Astrocyte (in vitro differentiated cells and primary cell): ENCODE data around the gene RBM27. TPM values are rescaled to one million over a fixed set of nuclear protein-coding genes. Genes with fewer than 3 reads are reported as not detected.
"Not testable (repeated sequence)": the region's sequence is repeated elsewhere in the genome, so short reads cannot be mapped to it uniquely, and the experiment has no call there.

Experiments used
- DNase-seq: peaks from one replicate; pipeline ENCODE4 v3.0.0-alpha.2; 2010; ENCODE audit warnings: low read depth
- FAIRE-seq: peaks from 2 replicates; lab custom pipeline; 2011; peaks lifted over from hg19 to GRCh38; lab: Jason Lieb, UNC
- H2AFZ ChIP-seq: 2 replicates; pipeline ENCODE4 v1.6.0; 2012; ENCODE audit warnings: low read depth, low read length, inconsistent platforms
- H3K27ac ChIP-seq: 2 replicates; pipeline ENCODE4 v1.5.1; 2011; ENCODE audit warnings: low read depth, low read length, inconsistent platforms
- H3K27me3 ChIP-seq: 2 replicates; pipeline ENCODE4 v1.6.0; 2011; ENCODE audit warnings: low read length, inconsistent platforms; ENCODE audit not compliant: insufficient read depth
- H3K36me3 ChIP-seq: 2 replicates; pipeline ENCODE4 v1.5.1; 2011; ENCODE audit warnings: low read length, inconsistent platforms; ENCODE audit not compliant: insufficient read depth
- H3K4me1 ChIP-seq: 2 replicates; pipeline ENCODE4 v1.5.1; 2011; ENCODE audit warnings: low read length, inconsistent platforms; ENCODE audit not compliant: insufficient read depth
- H3K4me2 ChIP-seq: 2 replicates; pipeline ENCODE4 v1.6.0; 2012; ENCODE audit warnings: low read length, inconsistent platforms
- H3K4me3 ChIP-seq: 2 replicates; pipeline ENCODE4 v1.5.1; 2011; ENCODE audit warnings: low read depth, mild to moderate bottlenecking, low read length, inconsistent platforms; ENCODE audit not compliant: insufficient read depth
- H3K79me2 ChIP-seq: 2 replicates; pipeline ENCODE4 v1.6.0; 2012; ENCODE audit warnings: mild to moderate bottlenecking, low read length, inconsistent platforms; ENCODE audit not compliant: insufficient read depth
- H3K9ac ChIP-seq: 2 replicates; pipeline ENCODE4 v1.6.0; 2012; ENCODE audit warnings: mild to moderate bottlenecking, low read length, inconsistent platforms
- H3K9me3 ChIP-seq: 2 replicates; pipeline ENCODE4 v1.5.1; 2012; ENCODE audit warnings: low read depth, mild to moderate bottlenecking, low read length, inconsistent platforms; ENCODE audit not compliant: insufficient read depth
- H4K20me1 ChIP-seq: 2 replicates; pipeline ENCODE4 v1.6.0; 2012; ENCODE audit warnings: low read length, inconsistent platforms; ENCODE audit not compliant: insufficient read depth
- H3K27ac Mint-ChIP-seq: one replicate; pipeline ENCODE4 v1.8.0; 2021; ENCODE audit warnings: mild to moderate bottlenecking, mixed read lengths; ENCODE audit not compliant: unreplicated experiment
- H3K27me3 Mint-ChIP-seq: one replicate; pipeline ENCODE4 v1.8.0; 2021; ENCODE audit warnings: low read depth, mixed read lengths; ENCODE audit not compliant: unreplicated experiment
- H3K36me3 Mint-ChIP-seq: one replicate; pipeline ENCODE4 v1.8.0; 2021; ENCODE audit warnings: low read depth, mixed read lengths; ENCODE audit not compliant: unreplicated experiment
- H3K4me1 Mint-ChIP-seq: one replicate; pipeline ENCODE4 v1.8.0; 2021; ENCODE audit warnings: low read depth, mixed read lengths; ENCODE audit not compliant: unreplicated experiment
- H3K4me3 Mint-ChIP-seq: one replicate; pipeline ENCODE4 v1.8.0; 2021; ENCODE audit warnings: mild to moderate bottlenecking, moderate library complexity, mixed read lengths; ENCODE audit not compliant: unreplicated experiment
- H3K9me3 Mint-ChIP-seq: one replicate; pipeline ENCODE4 v1.8.0; 2021; ENCODE audit warnings: mild to moderate bottlenecking, mixed read lengths; ENCODE audit not compliant: unreplicated experiment
- CTCF ChIP-seq: IDR thresholded peaks from 2 replicates; pipeline ENCODE4 v1.5.1; 2011; ENCODE audit warnings: low read depth, mild to moderate bottlenecking, inconsistent platforms, low read length, moderate library complexity; ENCODE audit not compliant: insufficient read depth
- EZH2 ChIP-seq: IDR thresholded peaks from 2 replicates; pipeline ENCODE4 v1.6.1; 2012; ENCODE audit warnings: mild to moderate bottlenecking, low read length, inconsistent platforms; ENCODE audit not compliant: insufficient read depth
- total RNA-seq: library from RNA; stranded (reverse); gene quantifications from 2 replicates; pipeline ENCODE4 v1.2.1, GENCODE V29; 2021

RBM27 gene
- total RNA-seq, 1 donor from 2014 or later: 24.4 TPM

- Histone ChIP-seq H3K27me3 (no peaks in the 10 kb centered on the region), H3K79me2 (no peaks in the 10 kb centered on the region), H4K20me1 (no peaks in the 10 kb centered on the region), H3K4me2 (no peak overlapping the region), H2AFZ (no peak overlapping the region), H3K36me3 (no peaks in the 10 kb centered on the region), H3K4me1 (peaks cover 6% of the 10 kb centered on the region), H3K27ac (no peak overlapping the region), H3K9ac (no peak overlapping the region), H3K9me3 (no peaks in the 10 kb centered on the region), H3K4me3 (no peak overlapping the region)
- Mint-ChIP-seq H3K27ac (peak overlapping the region; percentile 43), H3K4me1 (peaks cover 13% of the 10 kb centered on the region), H3K27me3 (no peaks in the 10 kb centered on the region), H3K36me3 (no peaks in the 10 kb centered on the region), H3K4me3 (no peak overlapping the region), H3K9me3 (no peaks in the 10 kb centered on the region)
- TF ChIP-seq CTCF: no peak
- TF ChIP-seq EZH2: no peak
- FAIRE-seq: no peak
- peak; percentile 37 for DNase-seq
Measured at GRCh38 chr5:146193285-146193684, 10.1 kb upstream of the RBM27 start.

- not testable (repeated sequence) for H3K9ac ChIP-seq, H3K27me3 Mint-ChIP-seq, H3K4me3 Mint-ChIP-seq, H3K9me3 ChIP-seq, H3K4me2 ChIP-seq, H3K79me2 ChIP-seq, DNase-seq, H3K36me3 ChIP-seq, H3K9me3 Mint-ChIP-seq, FAIRE-seq, H3K36me3 Mint-ChIP-seq, H2AFZ ChIP-seq, H3K4me1 ChIP-seq, H3K27me3 ChIP-seq, H3K4me3 ChIP-seq, H3K27ac ChIP-seq, H3K27ac Mint-ChIP-seq, H4K20me1 ChIP-seq
- H3K4me1 Mint-ChIP-seq: peaks cover 11% of the 10 kb centered on the region
Measured at GRCh38 chr5:146194997-146195396, 8.4 kb upstream of the RBM27 start.

GRCh38 chr5:146196459-146197048 is 6.9 kb upstream of the RBM27 start:
- Mint-ChIP-seq H3K4me1 (peaks cover 6% of the 10 kb centered on the region), H3K4me3 (no peak overlapping the region)
- no peaks in the 10 kb centered on the region for H3K27me3 ChIP-seq

More at GRCh38 chr5:146196459-146197048, 6.9 kb upstream of the RBM27 start:
- H3K27me3 Mint-ChIP-seq: no peaks in the 10 kb centered on the region
- no peak overlapping the region for H3K27ac ChIP-seq
- no peaks in the 10 kb centered on the region for H4K20me1 ChIP-seq
- no peaks in the 10 kb centered on the region for H3K79me2 ChIP-seq
- H2AFZ ChIP-seq: no peak overlapping the region
- no peak overlapping the region for H3K9ac ChIP-seq
- no peaks in the 10 kb centered on the region for H3K36me3 ChIP-seq
- H3K36me3 Mint-ChIP-seq: no peaks in the 10 kb centered on the region
- H3K9me3 Mint-ChIP-seq: no peaks in the 10 kb centered on the region
- no peak overlapping the region for H3K4me2 ChIP-seq
- FAIRE-seq (no peak), DNase-seq (no peak)
- no peaks in the 10 kb centered on the region for H3K4me1 ChIP-seq
- no peak overlapping the region for H3K27ac Mint-ChIP-seq
- H3K4me3 ChIP-seq: no peak overlapping the region
- H3K9me3 ChIP-seq: no peaks in the 10 kb centered on the region
- TF ChIP-seq EZH2 (no peak), CTCF (no peak)
